ENCODE measurements around the gene SRRM5. TPM values are rescaled to one million over a fixed set of nuclear protein-coding genes. Genes with fewer than 3 reads are reported as not detected.
A peak's percentile ranks its signal among the peaks of the same experiment; 100 is the strongest.

The SRRM5 gene
- total RNA-seq, 4 donors from 2014 or later = 1.2 to 2.7 (median 2.5) TPM; not detected in 1

GRCh38 chr19:43640424-43640757 lies 28.5 kb downstream of the SRRM5 start:
- H3K27ac ChIP-seq = peak overlapping the region in 1 of 4 donors; percentile 30
- TF ChIP-seq, protein P1, sequence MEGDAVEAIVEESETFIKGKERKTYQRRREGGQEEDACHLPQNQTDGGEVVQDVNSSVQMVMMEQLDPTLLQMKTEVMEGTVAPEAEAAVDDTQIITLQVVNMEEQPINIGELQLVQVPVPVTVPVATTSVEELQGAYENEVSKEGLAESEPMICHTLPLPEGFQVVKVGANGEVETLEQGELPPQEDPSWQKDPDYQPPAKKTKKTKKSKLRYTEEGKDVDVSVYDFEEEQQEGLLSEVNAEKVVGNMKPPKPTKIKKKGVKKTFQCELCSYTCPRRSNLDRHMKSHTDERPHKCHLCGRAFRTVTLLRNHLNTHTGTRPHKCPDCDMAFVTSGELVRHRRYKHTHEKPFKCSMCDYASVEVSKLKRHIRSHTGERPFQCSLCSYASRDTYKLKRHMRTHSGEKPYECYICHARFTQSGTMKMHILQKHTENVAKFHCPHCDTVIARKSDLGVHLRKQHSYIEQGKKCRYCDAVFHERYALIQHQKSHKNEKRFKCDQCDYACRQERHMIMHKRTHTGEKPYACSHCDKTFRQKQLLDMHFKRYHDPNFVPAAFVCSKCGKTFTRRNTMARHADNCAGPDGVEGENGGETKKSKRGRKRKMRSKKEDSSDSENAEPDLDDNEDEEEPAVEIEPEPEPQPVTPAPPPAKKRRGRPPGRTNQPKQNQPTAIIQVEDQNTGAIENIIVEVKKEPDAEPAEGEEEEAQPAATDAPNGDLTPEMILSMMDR (IDR thresholded peaks at IDR 0.05) = no peak
- no peak for TF ChIP-seq POLR2A (IDR thresholded peaks at IDR 0.05)
- DNase-seq = no peak

GRCh38 chr19:43641333-43641732 lies 29.4 kb downstream of the SRRM5 start:
- Histone ChIP-seq H3K9me3 (no peaks in the 10 kb centered on the region), H3K27ac (no peak overlapping the region), H3K4me3 (no peak overlapping the region), H3K4me1 (peaks cover 0 to 13% (median 6%) of the 10 kb centered on the region in 4 donors), H3K27me3 (no peaks in the 10 kb centered on the region), H3K36me3 (no peaks in the 10 kb centered on the region)
- TF ChIP-seq, protein P1 (IDR thresholded peaks at IDR 0.05) = no peak
- TF ChIP-seq POLR2A (IDR thresholded peaks at IDR 0.05) = no peak
- no peak for DNase-seq

More at GRCh38 chr19:43640424-43640757, 28.5 kb downstream of the SRRM5 start:
- Histone ChIP-seq H3K4me3 (peak overlapping the region in 3 of 4 donors; percentile 53 to 64 (median 62)), H3K9me3 (no peaks in the 10 kb centered on the region), H3K36me3 (no peaks in the 10 kb centered on the region), H3K4me1 (peaks cover 0 to 13% (median 6%) of the 10 kb centered on the region in 4 donors), H3K27me3 (no peaks in the 10 kb centered on the region)

DNA sequence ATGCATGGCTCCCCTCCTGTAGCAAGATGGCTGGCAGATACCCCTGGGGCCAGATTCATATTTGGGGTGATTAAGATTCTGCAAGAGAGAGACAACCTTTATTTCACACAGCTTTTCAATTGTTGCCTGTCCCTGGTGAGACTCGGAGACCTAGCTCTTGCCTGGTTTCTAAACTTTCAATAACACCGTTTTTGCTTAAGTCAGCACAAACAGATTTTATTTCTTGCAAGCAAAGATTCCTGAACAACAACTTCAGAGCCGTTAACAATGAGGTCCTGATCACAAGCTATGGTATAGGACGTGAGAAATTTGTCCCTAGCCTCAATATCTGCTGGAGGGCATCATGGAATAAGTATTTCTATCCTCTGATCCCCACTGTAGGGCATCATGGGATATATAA lies 30.6 kb downstream of the SRRM5 start:
- no peak for TF ChIP-seq POLR2A (IDR thresholded peaks at IDR 0.05)
- TF ChIP-seq, protein P1 (IDR thresholded peaks at IDR 0.05) = no peak
- Histone ChIP-seq H3K27me3 (no peaks in the 10 kb centered on the region), H3K27ac (no peak overlapping the region), H3K4me3 (no peak overlapping the region), H3K36me3 (peaks cover 0 to 6% (median 0%) of the 10 kb centered on the region in 3 donors), H3K9me3 (no peaks in the 10 kb centered on the region), H3K4me1 (peaks cover 0 to 13% (median 6%) of the 10 kb centered on the region in 4 donors)
- no peak for DNase-seq

DNA sequence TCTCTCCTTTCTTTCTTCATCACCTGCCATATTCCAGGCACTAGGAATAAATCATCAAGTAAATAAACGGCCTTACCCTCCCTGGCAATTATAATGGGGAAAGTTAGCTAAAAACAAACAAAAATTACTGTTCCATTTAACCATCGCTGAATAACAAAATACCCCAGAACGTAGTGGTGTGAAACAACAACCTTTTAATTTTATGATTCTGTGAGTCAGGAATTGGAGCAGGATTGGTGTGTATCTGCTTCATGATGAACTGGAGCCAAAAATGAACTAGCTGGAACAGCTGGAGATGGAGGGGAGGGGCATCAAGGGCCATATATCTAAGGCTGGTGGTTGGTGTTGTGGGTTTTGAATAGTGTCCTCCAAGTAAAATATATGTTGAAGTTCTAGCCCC lies 31.4 kb downstream of the SRRM5 start:
- H3K4me1 ChIP-seq = peaks cover 0 to 13% (median 6%) of the 10 kb centered on the region in 4 donors
- H3K27me3 ChIP-seq = no peaks in the 10 kb centered on the region
- TF ChIP-seq POLR2A (IDR thresholded peaks at IDR 0.05) = no peak
- TF ChIP-seq, protein P1 (IDR thresholded peaks at IDR 0.05) = no peak
- peaks cover 0 to 9% (median 0%) of the 10 kb centered on the region in 3 donors for H3K36me3 ChIP-seq
- H3K27ac ChIP-seq = no peak overlapping the region
- H3K9me3 ChIP-seq = no peaks in the 10 kb centered on the region
- no peak for DNase-seq
- no peak overlapping the region for H3K4me3 ChIP-seq

- no peak overlapping the region for H3K4me3 ChIP-seq
- H3K9me3 ChIP-seq = no peaks in the 10 kb centered on the region
- H3K4me1 ChIP-seq = peaks cover 0 to 10% (median 6%) of the 10 kb centered on the region in 4 donors
- no peak for DNase-seq
- TF ChIP-seq, protein P1 (IDR thresholded peaks at IDR 0.05) = no peak
- no peak for TF ChIP-seq POLR2A (IDR thresholded peaks at IDR 0.05)
- peaks cover 0 to 17% (median 0%) of the 10 kb centered on the region in 3 donors for H3K36me3 ChIP-seq
- H3K27ac ChIP-seq = no peak overlapping the region
- no peaks in the 10 kb centered on the region for H3K27me3 ChIP-seq
Observed at GRCh38 chr19:43644181-43644580, 32.3 kb downstream of the SRRM5 start.

GRCh38 chr19:43648633-43649032 lies 36.7 kb downstream of the SRRM5 start:
- no peak for TF ChIP-seq POLR2A (IDR thresholded peaks at IDR 0.05)
- TF ChIP-seq, protein P1 (IDR thresholded peaks at IDR 0.05) = no peak
- Histone ChIP-seq H3K4me1 (no peaks in the 10 kb centered on the region), H3K36me3 (peaks cover 0 to 21% (median 0%) of the 10 kb centered on the region in 3 donors), H3K27me3 (no peaks in the 10 kb centered on the region), H3K9me3 (no peaks in the 10 kb centered on the region), H3K27ac (no peak overlapping the region), H3K4me3 (no peak overlapping the region)
- no peak for DNase-seq
